GM12878 (cell line): ENCODE results near the gene WNT11. TPM values are rescaled to one million over a fixed set of nuclear protein-coding genes. Genes with fewer than 3 reads are reported as not detected.
A peak's percentile ranks its signal among the peaks of the same experiment; 100 is the strongest.

Source experiments
- ATAC-seq: fragments of 200-7000 bp; cut with Tn5 transposase; 3 replicates; pipeline ENCODE4 v1.9.1; 2020; ENCODE audit warnings: mild to moderate bottlenecking, moderate library complexity
- BruUV-seq: library from RNA; stranded (reverse); fragments of 400-500 nt; replicated peaks from 2 replicates; lab custom pipeline; 2021; lab: Mats Ljungman, UMichigan
- CTCF ChIA-PET: fragments of 300-600 bp; sonication (Branson Sonifier 250); formaldehyde crosslinking; extraction: SDS; loops from one replicate; lab custom pipeline; 2021; ENCODE audit warnings: inconsistent platforms; lab: Yijun Ruan, JAX
- POLR2A ChIA-PET: fragments of 350-600 bp; formaldehyde crosslinking; extraction: SDS; loops from one replicate; lab custom pipeline; 2021; ENCODE audit warnings: inconsistent platforms; lab: Charles Lee
- RAD21 ChIA-PET: fragments of 300-600 bp; sonication (Branson Sonifier 250); formaldehyde crosslinking; loops from one replicate; lab custom pipeline; 2023; ENCODE audit warnings: antibody characterized with exemption; ENCODE audit not compliant: unreplicated experiment; lab: Charles Lee
- SMC1A ChIA-PET: fragments of 300-600 bp; sonication (Branson Sonifier 250); formaldehyde crosslinking; loops from one replicate; lab custom pipeline; 2023; ENCODE audit not compliant: unreplicated experiment, uncharacterized antibody; lab: Charles Lee
- DNase-seq: peaks from one replicate; pipeline ENCODE4 v3.0.0-alpha.2; 2011; ENCODE audit warnings: low read depth, low spot score
- FAIRE-seq: peaks from 3 replicates; lab custom pipeline; 2011; peaks lifted over from hg19 to GRCh38; lab: Jason Lieb, UNC
- H2AFZ ChIP-seq: 2 replicates; pipeline ENCODE4 v1.6.0; 2011; ENCODE audit warnings: low read depth, low read length, control low read depth; ENCODE audit not compliant: control insufficient read depth
- H3K27ac ChIP-seq: 2 replicates; pipeline ENCODE4 v1.5.1; 2011; ENCODE audit warnings: control low read depth; ENCODE audit not compliant: control insufficient read depth, insufficient read depth
- H3K27me3 ChIP-seq, 2 experiments: replicated peaks in 1 of 2; 2 replicates each; pipeline versions ENCODE4 v1.6.0 to v1.6.1; 2011; ENCODE audit warnings: low read length in 1 of 2; ENCODE audit not compliant: control insufficient read depth in 2 of 2, insufficient read depth in 2 of 2
- H3K36me3 ChIP-seq, 2 experiments: 2 replicates each; pipeline ENCODE4 v1.5.1; 2011; ENCODE audit warnings: low read length in 1 of 2; ENCODE audit not compliant: control insufficient read depth in 2 of 2, insufficient read depth in 2 of 2
- H3K4me1 ChIP-seq: 2 replicates; pipeline ENCODE4 v1.6.1; 2011; ENCODE audit warnings: mild to moderate bottlenecking, low read length, moderate library complexity, mixed read lengths; ENCODE audit not compliant: control insufficient read depth, insufficient read depth
- H3K4me2 ChIP-seq: 2 replicates; pipeline ENCODE4 v1.6.0; 2011; ENCODE audit warnings: control low read depth; ENCODE audit not compliant: control insufficient read depth, insufficient read depth
- H3K4me3 ChIP-seq: fragments of 200-600 bp; sonication (generic); 2 replicates; pipeline ENCODE4 v1.5.1; 2016
- H3K79me2 ChIP-seq: 2 replicates; pipeline ENCODE4 v1.6.0; 2011; ENCODE audit warnings: low read length; ENCODE audit not compliant: control insufficient read depth, insufficient read depth
- H3K9ac ChIP-seq: 2 replicates; pipeline ENCODE4 v1.8.0; 2011; ENCODE audit warnings: low read length, control low read depth, mixed read lengths; ENCODE audit not compliant: control insufficient read depth, insufficient read depth
- H3K9me3 ChIP-seq: replicated peaks from 3 replicates; pipeline ENCODE4 v1.5.1; 2011; ENCODE audit warnings: mild to moderate bottlenecking, low read length; ENCODE audit not compliant: control insufficient read depth, insufficient read depth
- H4K20me1 ChIP-seq: 2 replicates; pipeline ENCODE4 v1.6.0; 2011; ENCODE audit not compliant: control insufficient read depth, insufficient read depth
- ASH2L ChIP-seq: fragments of 300-600, 200-600 bp; sonication (generic); IDR thresholded peaks from 2 replicates; pipeline ENCODE4 v1.6.1; 2017; ENCODE audit warnings: low read depth, mild to moderate bottlenecking, borderline replicate concordance
- EP300 ChIP-seq, 2 experiments: fragments of 150-350 bp in 1 of 2; IDR thresholded peaks; 2 replicates each; pipeline ENCODE4 v1.6.1; 2011 to 2012; ENCODE audit warnings: low read depth in 2 of 2, low read length in 2 of 2, borderline replicate concordance in 1 of 2, improper control_type of control experiment in 1 of 2, inconsistent platforms in 1 of 2; ENCODE audit not compliant: control insufficient read depth in 1 of 2
- GATAD2B ChIP-seq: fragments of 450-650 bp; conservative IDR thresholded peaks from 2 replicates; pipeline ENCODE4 v1.6.1; 2017; ENCODE audit warnings: low read depth, mild to moderate bottlenecking, moderate library complexity
- MTA3 ChIP-seq: IDR thresholded peaks from 2 replicates; pipeline ENCODE4 v1.6.1; 2012; ENCODE audit warnings: low read length, inconsistent platforms, borderline replicate concordance
- MXI1 ChIP-seq: fragments of 150-350 bp; IDR thresholded peaks from 2 replicates; pipeline ENCODE4 v1.6.1; 2011; ENCODE audit warnings: low read depth, mild to moderate bottlenecking, inconsistent platforms, low read length, improper control_type of control experiment
- RCOR1 ChIP-seq: conservative IDR thresholded peaks from 2 replicates; pipeline ENCODE4 v1.6.1; 2012; ENCODE audit warnings: low read depth, low read length, improper control_type of control experiment
- STAT1 ChIP-seq: fragments of 450-650 bp; conservative IDR thresholded peaks from 2 replicates; pipeline ENCODE4 v1.6.1; 2014; ENCODE audit warnings: antibody characterized with exemption, mild to moderate bottlenecking
- SUZ12 ChIP-seq: fragments of 200-600 bp; sonication (generic); IDR thresholded peaks from one replicate; pipeline ENCODE4 v1.6.1; 2018; ENCODE audit warnings: antibody characterized with exemption, mild to moderate bottlenecking; ENCODE audit not compliant: unreplicated experiment
- TCF3 ChIP-seq: IDR thresholded peaks from 2 replicates; pipeline ENCODE4 v1.6.1; 2012; ENCODE audit warnings: low read depth, mild to moderate bottlenecking, low read length, borderline replicate concordance; ENCODE audit not compliant: insufficient read depth
- YY1 ChIP-seq: IDR thresholded peaks from 2 replicates; pipeline ENCODE4 v1.6.1; 2011; ENCODE audit warnings: low read depth, mild to moderate bottlenecking, low read length
- WGBS: methylation state at CpG from one replicate; pipeline ENCODE4 v1.1.6; 2016; ENCODE audit warnings: low lambda C conversion rate; ENCODE audit not compliant: insufficient replicate concordance, insufficient coverage; ENCODE audit errors: missing lambda C conversion rate; 5-methylcytosine and 5-hydroxymethylcytosine counted together
- in situ Hi-C: fragments of 300-500 bp; cut with MboI; formaldehyde crosslinking; loops from 9 replicates; pipeline ENCODE4 v1.14.3; 2018; ENCODE audit warnings: mixed read lengths
- intact Hi-C: fragments of 100-400 bp; cut with micrococcal nuclease; formaldehyde crosslinking; loops from one replicate; pipeline ENCODE4 v1.14.2; 2022; ENCODE audit not compliant: unreplicated experiment
- polyA plus RNA-seq, 11 experiments: library from polyadenylated mRNA; depleted of rRNA in 4 of 11; unstranded in 6 of 11; stranded (reverse) in 5 of 11; fragments of >200 nt; fragmentation: Nextera tagmentation in 4 of 11; fragmentation: Illumina TruSeq in 1 of 11; extraction: Ambion mirVana in 4 of 11; extraction: Trizol in 1 of 11; gene quantifications; 1 replicate in 1 of 11; 2 replicates in 10 of 11; pipeline versions ENCODE4 v1.2.1 to v1.2.3, GENCODE V29; 2011 to 2016; ENCODE audit warnings: inconsistent platforms in 2 of 11, missing spikeins in 2 of 11, low read depth in 1 of 11
- total RNA-seq, 4 experiments: library from RNA; depleted of rRNA in 3 of 4; stranded (reverse); fragments of >200 nt in 3 of 4; fragmentation: Illumina TruSeq in 1 of 4; extraction: Trizol in 1 of 4; gene quantifications; 2 replicates each; pipeline versions ENCODE4 v1.2.1 to v1.2.3, GENCODE V29; 2013 to 2021
- TF ChIP-seq, protein P1 (sequence below): fragments of 450-650 bp; IDR thresholded peaks from 2 replicates; pipeline ENCODE4 v1.6.1; 2016; ENCODE audit warnings: mild to moderate bottlenecking
- TF ChIP-seq, protein P2 (sequence below): fragments of 450-650 bp; IDR thresholded peaks from 2 replicates; pipeline ENCODE4 v1.6.1; 2014; ENCODE audit warnings: mild to moderate bottlenecking

Gene WNT11
- total and polyA plus RNA-seq, 10 of the 15 experiments (the other 5 are each of a cell fraction or from before 2014, with no cell fraction given) = 0.05 to 0.19 TPM; not detected in 8

DNA sequence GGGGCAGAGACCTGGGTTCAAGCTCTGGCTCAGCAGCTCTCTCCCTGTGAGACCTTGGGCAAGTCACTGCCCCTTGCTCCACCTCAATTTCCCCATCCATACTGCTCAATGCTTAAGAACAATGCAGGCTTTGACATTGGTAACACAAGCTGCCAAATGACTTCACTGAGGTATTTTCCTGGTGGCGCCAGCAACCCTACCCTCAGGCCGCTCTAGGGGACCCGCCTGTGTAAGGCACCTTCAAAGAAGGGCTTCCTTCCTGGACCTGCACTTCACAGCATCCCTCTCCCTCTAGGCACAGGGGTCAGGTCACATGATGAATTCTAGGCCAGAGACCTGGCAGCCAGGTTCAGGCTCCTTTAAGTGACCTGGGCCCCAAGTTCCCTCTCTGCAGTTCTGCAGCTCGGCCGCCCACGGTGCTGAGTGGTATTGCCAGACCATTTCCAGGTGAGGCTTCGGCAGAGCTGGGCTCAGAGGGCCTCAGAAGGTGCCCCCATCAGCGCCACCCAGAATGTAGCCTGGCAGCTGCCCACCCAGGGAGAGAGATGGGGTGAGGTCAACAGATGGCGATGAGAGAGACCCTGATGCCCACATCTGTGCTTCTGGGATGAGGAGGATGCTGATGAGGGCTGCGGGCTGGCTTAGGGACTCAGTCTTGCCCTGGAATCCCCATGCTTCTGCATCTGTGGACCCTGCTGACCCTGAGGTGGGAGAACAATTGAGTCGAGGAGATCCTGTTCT, 4.5 kb downstream of the WNT11 start:
- Histone ChIP-seq H3K9ac (no peak overlapping the region), H3K36me3 (no peaks in the 10 kb centered on the region), H3K4me1 (peaks cover 2% of the 10 kb centered on the region; the same call in 1 of the 2 replicates), H3K4me2 (no peak overlapping the region), H3K9me3 (no peaks in the 10 kb centered on the region), H3K79me2 (no peaks in the 10 kb centered on the region), H3K27me3 (peaks cover 11 to 23% of the 10 kb centered on the region in 2 experiments), H2AFZ (no peak overlapping the region), H3K4me3 (no peak overlapping the region), H4K20me1 (peaks cover 2% of the 10 kb centered on the region; the same call in 1 of the 2 replicates), H3K27ac (no peak overlapping the region)
- intact Hi-C loops = loop anchor here (10.0 kb wide), 1 partner anchor 313 kb away; no protein-coding TSS in a partner anchor
- no peak for FAIRE-seq
- ChIA-PET SMC1A (no interaction called here), CTCF (interaction anchor here (0.9 to 1.3 kb wide), 2 partner anchors 50 to 117 kb away, joined by 3 read pairs; no protein-coding TSS in a partner anchor), POLR2A (no interaction called here), RAD21 (interaction anchor here (1.1 kb wide), 1 partner anchor 305 kb away, joined by 6 read pairs; no protein-coding TSS in a partner anchor)
- DNase-seq = no peak
- no TSS peak for BruUV-seq
- 38% methylated on average over 11 of the region's 11 CpGs for WGBS
- peak; percentile 21; the same call in 2 of the 3 replicates for ATAC-seq
- in situ Hi-C loops = loop anchor here (5.0 kb wide), 1 partner anchor 115 kb away; no protein-coding TSS in a partner anchor
- TF ChIP-seq RCOR1 = no peak

DNA sequence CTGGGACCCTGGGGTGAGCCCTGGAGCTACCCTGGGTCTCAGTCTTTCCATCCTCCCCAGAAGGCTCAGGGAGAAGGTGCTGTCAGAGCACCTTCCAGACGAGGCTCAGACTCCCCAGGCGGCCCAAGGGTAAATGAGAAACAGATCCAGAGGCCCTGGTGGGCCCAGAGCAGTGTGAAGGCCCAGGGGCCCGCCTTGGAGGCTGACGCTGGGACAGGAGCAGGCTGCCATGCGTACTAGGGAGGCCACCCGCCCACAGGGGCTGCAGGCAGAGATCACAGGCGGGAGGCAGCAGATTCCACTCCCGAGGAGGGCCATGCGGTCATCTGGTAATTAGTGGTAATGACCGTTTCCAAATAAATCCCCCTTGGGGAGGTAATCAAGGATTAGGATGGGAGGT, 5.2 kb downstream of the WNT11 start:
- Histone ChIP-seq H3K4me1 (no peaks in the 10 kb centered on the region), H3K9me3 (no peaks in the 10 kb centered on the region), H3K36me3 (no peaks in the 10 kb centered on the region), H3K4me3 (no peak overlapping the region), H3K4me2 (no peak overlapping the region), H3K27ac (no peak overlapping the region), H4K20me1 (no peaks in the 10 kb centered on the region), H3K9ac (no peak overlapping the region), H2AFZ (no peak overlapping the region), H3K79me2 (no peaks in the 10 kb centered on the region), H3K27me3 (peaks cover 8 to 17% of the 10 kb centered on the region in 2 experiments)
- SMC1A ChIA-PET = no interaction called here
- CTCF ChIA-PET = interaction anchor here (1.3 kb wide), 1 partner anchor 118 kb away, joined by 3 read pairs; no protein-coding TSS in a partner anchor
- intact Hi-C loops (loop anchor here (10.0 kb wide), 1 partner anchor 314 kb away; no protein-coding TSS in a partner anchor), in situ Hi-C loops (loop anchor here (5.0 kb wide), 1 partner anchor 116 kb away; no protein-coding TSS in a partner anchor)
- DNase-seq = no peak
- ATAC-seq = no peak
- no TSS peak for BruUV-seq
- WGBS = 40% methylated on average over 10 of the region's 10 CpGs
- RAD21 ChIA-PET = interaction anchor here (1.1 kb wide), 1 partner anchor 304 kb away, joined by 6 read pairs; no protein-coding TSS in a partner anchor
- POLR2A ChIA-PET = no interaction called here
- FAIRE-seq = no peak
- TF ChIP-seq STAT1 (no peak), TCF3 (no peak), MXI1 (no peak), ASH2L (no peak), GATAD2B (no peak), YY1 (no peak), EP300 (IDR thresholded peaks at IDR 0.05; ENCODE audit: borderline replicate concordance in 1 of 2, control insufficient read depth in 1 of 2, low read depth in 2 of 2, low read length in 2 of 2) (no peak), MTA3 (no peak), SUZ12 (no peak)
- TF ChIP-seq, protein P1, sequence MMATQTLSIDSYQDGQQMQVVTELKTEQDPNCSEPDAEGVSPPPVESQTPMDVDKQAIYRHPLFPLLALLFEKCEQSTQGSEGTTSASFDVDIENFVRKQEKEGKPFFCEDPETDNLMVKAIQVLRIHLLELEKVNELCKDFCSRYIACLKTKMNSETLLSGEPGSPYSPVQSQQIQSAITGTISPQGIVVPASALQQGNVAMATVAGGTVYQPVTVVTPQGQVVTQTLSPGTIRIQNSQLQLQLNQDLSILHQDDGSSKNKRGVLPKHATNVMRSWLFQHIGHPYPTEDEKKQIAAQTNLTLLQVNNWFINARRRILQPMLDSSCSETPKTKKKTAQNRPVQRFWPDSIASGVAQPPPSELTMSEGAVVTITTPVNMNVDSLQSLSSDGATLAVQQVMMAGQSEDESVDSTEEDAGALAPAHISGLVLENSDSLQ = no peak
- TF ChIP-seq, protein P2, sequence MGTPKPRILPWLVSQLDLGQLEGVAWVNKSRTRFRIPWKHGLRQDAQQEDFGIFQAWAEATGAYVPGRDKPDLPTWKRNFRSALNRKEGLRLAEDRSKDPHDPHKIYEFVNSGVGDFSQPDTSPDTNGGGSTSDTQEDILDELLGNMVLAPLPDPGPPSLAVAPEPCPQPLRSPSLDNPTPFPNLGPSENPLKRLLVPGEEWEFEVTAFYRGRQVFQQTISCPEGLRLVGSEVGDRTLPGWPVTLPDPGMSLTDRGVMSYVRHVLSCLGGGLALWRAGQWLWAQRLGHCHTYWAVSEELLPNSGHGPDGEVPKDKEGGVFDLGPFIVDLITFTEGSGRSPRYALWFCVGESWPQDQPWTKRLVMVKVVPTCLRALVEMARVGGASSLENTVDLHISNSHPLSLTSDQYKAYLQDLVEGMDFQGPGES = no peak
